Measurements from ENCODE around the gene ARHGAP45.
A peak's percentile ranks its signal among the peaks of the same experiment; 100 is the strongest.

Gene ARHGAP45

GRCh38 chr19:1057176-1057855 lies 9.7 kb upstream of the ARHGAP45 start:
- peak; percentile 44 to 49 for DNase-seq

- no peak for DNase-seq
Measured at GRCh38 chr19:1058112-1058511, 8.9 kb upstream of the ARHGAP45 start.

- no peak for DNase-seq
Measured at GRCh38 chr19:1060689-1061088, 6.3 kb upstream of the ARHGAP45 start.

GRCh38 chr19:1061987-1062386 lies 5.0 kb upstream of the ARHGAP45 start:
- no peak for DNase-seq

- DNase-seq = no peak
Measured at GRCh38 chr19:1062387-1063029, 4.5 kb upstream of the ARHGAP45 start.

GRCh38 chr19:1063030-1063908 lies 3.7 kb upstream of the ARHGAP45 start:
- no peak for DNase-seq

- DNase-seq = no peak
Measured at GRCh38 chr19:1063909-1064660, 2.9 kb upstream of the ARHGAP45 start.

- no peak for DNase-seq
Measured at GRCh38 chr19:1064661-1065605, 2.0 kb upstream of the ARHGAP45 start.

- DNase-seq = no peak
Measured at GRCh38 chr19:1065606-1066109, 1.3 kb upstream of the ARHGAP45 start.

- no peak for DNase-seq
Measured at GRCh38 chr19:1066251-1066747, 668 bp upstream of the ARHGAP45 start.

- DNase-seq = no peak
Measured at GRCh38 chr19:1067341-1067957, 482 bp downstream of the ARHGAP45 start.

- peak; percentile 46 to 49 for DNase-seq
Measured at GRCh38 chr19:1068009-1069001, 1.3 kb downstream of the ARHGAP45 start.

GRCh38 chr19:1069009-1069779 lies 2.2 kb downstream of the ARHGAP45 start:
- peak; percentile 93 to 96 for DNase-seq

GRCh38 chr19:1070576-1070930 lies 3.6 kb downstream of the ARHGAP45 start:
- no peak for DNase-seq

GRCh38 chr19:1070931-1071791 lies 4.2 kb downstream of the ARHGAP45 start:
- DNase-seq = no peak

- DNase-seq = no peak
Measured at GRCh38 chr19:1072371-1073015, 5.5 kb downstream of the ARHGAP45 start.
